ENCODE measurements around the gene RPLP2. TPM values are rescaled to one million over a fixed set of nuclear protein-coding genes. Genes with fewer than 3 reads are reported as not detected.
A peak's percentile ranks its signal among the peaks of the same experiment; 100 is the strongest.

RPLP2 gene
- total and polyA plus RNA-seq, 2 experiments from 2014 or later = 263 to 726 TPM

GRCh38 chr11:834371-835316, 24.9 kb downstream of the RPLP2 start:
- in situ Hi-C loops (cut with MboI) = no loop called here
- Histone ChIP-seq H3K36me3 (ENCODE audit: low read depth) (peaks cover 9% of the 10 kb centered on the region), H4K20me1 (ENCODE audit: insufficient read depth) (no peaks in the 10 kb centered on the region), H3F3A (ENCODE audit: insufficient read depth) (peaks cover 13% of the 10 kb centered on the region), H3K27ac (peak overlapping the region; percentile 98), H3K9me2 (ENCODE audit: insufficient read depth) (no peaks in the 10 kb centered on the region), H3K27me3 (replicated peaks; ENCODE audit: insufficient read depth) (no peaks in the 10 kb centered on the region), H3K9ac (peak overlapping the region; percentile 97), H2AFZ (no peak overlapping the region), H3K79me2 (ENCODE audit: insufficient read depth) (peaks cover 52% of the 10 kb centered on the region), H3K4me1 (ENCODE audit: insufficient read depth) (peaks cover 15% of the 10 kb centered on the region; the same call in 1 of the 2 replicates), H3K4me3 (peak overlapping the region; percentile 92), H3K4me2 (ENCODE audit: unreplicated experiment) (peak overlapping the region; percentile 81), H3K9me3 (ENCODE audit: low read depth) (no peaks in the 10 kb centered on the region)
- WGBS, 2 experiments (ENCODE audit: low coverage in 1 of 2, low lambda C conversion rate in 2 of 2, missing lambda C conversion rate in 2 of 2) = 3 to 5% methylated on average over 23 to 24 of the region's 31 CpGs
- no peak for TF ChIP-seq EZH2phosphoT487 (IDR thresholded peaks at IDR 0.05; ENCODE audit: insufficient read depth, low read depth)
- TF ChIP-seq EZH2 (IDR thresholded peaks at IDR 0.05; ENCODE audit: insufficient read depth, poor library complexity, severe bottlenecking) = no peak
- peak; percentile 92 for DNase-seq

- no peaks in the 10 kb centered on the region for H3K27me3 ChIP-seq (replicated peaks; ENCODE audit: insufficient read depth)
- H2AFZ ChIP-seq = no peak overlapping the region
- peaks cover 17% of the 10 kb centered on the region; the same call in 1 of the 2 replicates for H3K4me1 ChIP-seq (ENCODE audit: insufficient read depth)
- no peak overlapping the region for H3K9ac ChIP-seq
- H3K79me2 ChIP-seq (ENCODE audit: insufficient read depth) = peaks cover 69% of the 10 kb centered on the region
- WGBS, 2 experiments (ENCODE audit: low coverage in 1 of 2, low lambda C conversion rate in 2 of 2, missing lambda C conversion rate in 2 of 2) = 90 to 93% methylated on average over 12 to 13 of the region's 14 CpGs
- H3K27ac ChIP-seq = no peak overlapping the region
- no peaks in the 10 kb centered on the region for H4K20me1 ChIP-seq (ENCODE audit: insufficient read depth)
- in situ Hi-C loops (cut with MboI) = no loop called here
- H3K9me2 ChIP-seq (ENCODE audit: insufficient read depth) = no peaks in the 10 kb centered on the region
- H3K36me3 ChIP-seq (ENCODE audit: low read depth) = peaks cover 17% of the 10 kb centered on the region
- H3K4me2 ChIP-seq (ENCODE audit: unreplicated experiment) = no peak overlapping the region
- H3K4me3 ChIP-seq = no peak overlapping the region
- H3F3A ChIP-seq (ENCODE audit: insufficient read depth) = peaks cover 21% of the 10 kb centered on the region
- no peak for DNase-seq
- H3K9me3 ChIP-seq (ENCODE audit: low read depth) = no peaks in the 10 kb centered on the region
- no peak for TF ChIP-seq EZH2phosphoT487 (IDR thresholded peaks at IDR 0.05; ENCODE audit: insufficient read depth, low read depth)
- TF ChIP-seq EZH2 (IDR thresholded peaks at IDR 0.05; ENCODE audit: insufficient read depth, poor library complexity, severe bottlenecking) = no peak
These were observed 26.5 kb downstream of the RPLP2 start for GRCh38 chr11:836274-836673.

- no peak overlapping the region for H3K27ac ChIP-seq
- H3K9me2 ChIP-seq (ENCODE audit: insufficient read depth) = no peaks in the 10 kb centered on the region
- DNase-seq = no peak
- H2AFZ ChIP-seq = no peak overlapping the region
- peaks cover 17% of the 10 kb centered on the region for H3K36me3 ChIP-seq (ENCODE audit: low read depth)
- H3K4me3 ChIP-seq = no peak overlapping the region
- no peak overlapping the region for H3K4me2 ChIP-seq (ENCODE audit: unreplicated experiment)
- H3K27me3 ChIP-seq (replicated peaks; ENCODE audit: insufficient read depth) = no peaks in the 10 kb centered on the region
- H4K20me1 ChIP-seq (ENCODE audit: insufficient read depth) = no peaks in the 10 kb centered on the region
- 0 out of 2 replicates have a peak overlapping the region, but pooled peaks have one; percentile 5 for H3K9ac ChIP-seq
- H3K4me1 ChIP-seq (ENCODE audit: insufficient read depth) = peaks cover 16% of the 10 kb centered on the region; the same call in 1 of the 2 replicates
- WGBS, 2 experiments (ENCODE audit: low coverage in 1 of 2, low lambda C conversion rate in 2 of 2, missing lambda C conversion rate in 2 of 2) = 90 to 91% methylated on average over 9 of the region's 9 CpGs
- H3K9me3 ChIP-seq (ENCODE audit: low read depth) = no peaks in the 10 kb centered on the region
- H3F3A ChIP-seq (ENCODE audit: insufficient read depth) = peaks cover 21% of the 10 kb centered on the region
- TF ChIP-seq EZH2 (IDR thresholded peaks at IDR 0.05; ENCODE audit: insufficient read depth, poor library complexity, severe bottlenecking) = no peak
- TF ChIP-seq EZH2phosphoT487 (IDR thresholded peaks at IDR 0.05; ENCODE audit: insufficient read depth, low read depth) = no peak
- peaks cover 73% of the 10 kb centered on the region for H3K79me2 ChIP-seq (ENCODE audit: insufficient read depth)
- in situ Hi-C loops (cut with MboI) = no loop called here
These were observed 26.9 kb downstream of the RPLP2 start for GRCh38 chr11:836700-837099.

GRCh38 chr11:837189-837989, 27.6 kb downstream of the RPLP2 start:
- Histone ChIP-seq H3K27me3 (replicated peaks; ENCODE audit: insufficient read depth) (no peaks in the 10 kb centered on the region), H4K20me1 (ENCODE audit: insufficient read depth) (no peaks in the 10 kb centered on the region)

More at GRCh38 chr11:837189-837989, 27.6 kb downstream of the RPLP2 start:
- Histone ChIP-seq H3K27ac (no peak overlapping the region), H3K9me2 (ENCODE audit: insufficient read depth) (no peaks in the 10 kb centered on the region), H3K4me2 (ENCODE audit: unreplicated experiment) (no peak overlapping the region), H3K9me3 (ENCODE audit: low read depth) (no peaks in the 10 kb centered on the region), H2AFZ (no peak overlapping the region), H3K4me1 (ENCODE audit: insufficient read depth) (peaks cover 9% of the 10 kb centered on the region; the same call in 1 of the 2 replicates), H3K9ac (0 out of 2 replicates have a peak overlapping the region, but pooled peaks have one; percentile 5), H3K36me3 (ENCODE audit: low read depth) (peaks cover 17% of the 10 kb centered on the region), H3K4me3 (no peak overlapping the region), H3K79me2 (ENCODE audit: insufficient read depth) (peaks cover 80% of the 10 kb centered on the region), H3F3A (ENCODE audit: insufficient read depth) (peaks cover 21% of the 10 kb centered on the region)
- no peak for DNase-seq
- TF ChIP-seq EZH2phosphoT487 (IDR thresholded peaks at IDR 0.05; ENCODE audit: insufficient read depth, low read depth) = no peak
- no peak for TF ChIP-seq EZH2 (IDR thresholded peaks at IDR 0.05; ENCODE audit: insufficient read depth, poor library complexity, severe bottlenecking)
- 79 to 82% methylated on average over 21 to 22 of the region's 22 CpGs for whole genome bisulfite sequencing, 2 experiments (ENCODE audit: low coverage in 1 of 2, low lambda C conversion rate in 2 of 2, missing lambda C conversion rate in 2 of 2)
- in situ Hi-C loops (cut with MboI) = no loop called here

Data from GM23248 (cell line).